ENCODE data around the gene MACROH2A2. TPM values are rescaled to one million over a fixed set of nuclear protein-coding genes. Genes with fewer than 3 reads are reported as not detected.
"Not testable (repeated sequence)": the region's sequence is repeated elsewhere in the genome, so short reads cannot be mapped to it uniquely, and the experiment has no call there.

Gene MACROH2A2
- total RNA-seq, 1 experiment from 2014 or later = 29.4 TPM

- in situ Hi-C loops (cut with HindIII; ENCODE audit: low pct_unique_long_range_greater_than_20kb, low sequenced_read_pairs) = no loop called here
- DNase-seq (ENCODE audit: low read depth) = no peak
Measured at GRCh38 chr10:70119623-70120022, 67.0 kb downstream of the MACROH2A2 start.

DNA sequence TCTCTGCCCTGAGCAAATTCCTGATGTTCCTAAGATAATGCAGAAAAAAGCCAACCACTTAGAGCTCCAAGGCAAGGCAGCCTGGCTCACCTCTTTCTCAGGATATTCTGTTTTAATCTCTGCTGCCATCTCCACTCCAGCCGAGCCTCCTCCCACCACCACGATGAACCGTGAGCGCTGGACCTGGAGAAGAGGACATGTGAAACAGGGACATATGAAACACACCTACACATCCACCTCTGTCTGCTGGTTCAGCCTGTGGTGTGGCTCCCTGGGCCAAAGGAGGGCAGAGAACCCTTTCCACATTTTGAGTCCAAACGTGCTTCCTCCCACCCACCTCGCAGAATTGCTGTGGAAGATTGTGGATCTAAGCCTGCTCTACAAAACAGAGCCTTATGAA is 67.8 kb downstream of the MACROH2A2 start:
- DNase-seq (ENCODE audit: low read depth) = no peak
- in situ Hi-C loops (cut with HindIII; ENCODE audit: low pct_unique_long_range_greater_than_20kb, low sequenced_read_pairs) = no loop called here

DNA sequence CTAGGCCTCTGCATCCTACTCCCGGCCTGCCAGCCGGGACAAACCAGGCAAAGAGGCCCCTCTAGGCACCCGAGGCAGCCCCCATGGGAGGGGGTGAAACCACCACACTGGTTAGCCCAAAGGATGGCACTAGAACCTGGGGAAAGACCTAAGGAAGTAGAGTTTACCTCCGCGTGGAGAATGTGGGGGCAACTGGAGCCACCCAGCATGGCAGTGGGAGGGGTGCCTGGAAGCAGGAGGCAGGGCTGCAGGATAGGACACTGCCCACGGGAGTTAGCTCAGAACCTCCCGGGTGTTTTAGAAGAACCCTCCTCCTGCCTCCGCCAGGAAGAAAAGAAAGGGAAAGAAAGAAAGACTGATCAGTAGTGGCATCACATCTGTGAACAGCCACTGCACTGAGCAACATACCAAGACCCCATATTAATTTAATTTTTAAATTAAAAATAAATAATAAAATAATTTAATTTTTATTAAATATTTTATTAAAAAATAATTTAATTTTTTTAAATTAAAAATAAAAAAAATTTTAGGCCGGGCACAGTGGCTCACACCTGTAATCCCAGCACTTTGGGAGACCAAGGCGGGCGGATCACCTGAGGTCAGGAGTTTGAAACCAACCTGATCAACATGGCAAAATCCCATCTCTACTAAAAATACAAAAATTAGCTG is 68.8 kb downstream of the MACROH2A2 start:
- in situ Hi-C loops (cut with HindIII; ENCODE audit: low pct_unique_long_range_greater_than_20kb, low sequenced_read_pairs) = no loop called here
- DNase-seq (ENCODE audit: low read depth) = no peak

- in situ Hi-C loops (cut with HindIII; ENCODE audit: low pct_unique_long_range_greater_than_20kb, low sequenced_read_pairs) = no loop called here
- no peak for DNase-seq (ENCODE audit: low read depth)
Measured at GRCh38 chr10:70122742-70123141, 70.1 kb downstream of the MACROH2A2 start.

DNA sequence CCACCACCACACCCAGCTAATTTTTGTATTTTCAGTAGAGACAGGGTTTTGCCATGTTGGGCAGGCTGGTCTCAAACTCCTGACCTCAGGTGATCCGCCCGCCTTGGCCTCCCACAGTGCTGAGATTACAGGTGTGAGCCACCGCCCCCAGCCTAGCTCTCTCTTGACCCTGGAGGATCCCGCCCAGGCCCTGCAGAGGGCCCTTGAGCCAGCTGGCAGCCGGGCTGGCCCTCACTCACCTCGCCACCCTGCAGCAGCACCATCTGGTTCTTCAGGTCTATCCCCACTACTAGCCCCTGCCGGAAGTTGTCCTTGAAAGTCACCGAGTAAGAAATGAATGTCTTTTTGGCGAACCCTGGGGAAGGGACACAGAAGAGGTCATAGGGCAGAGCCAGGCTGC is 70.5 kb downstream of the MACROH2A2 start:
- DNase-seq (ENCODE audit: low read depth); in situ Hi-C loops (cut with HindIII; ENCODE audit: low pct_unique_long_range_greater_than_20kb, low sequenced_read_pairs): not testable (repeated sequence)

DNA sequence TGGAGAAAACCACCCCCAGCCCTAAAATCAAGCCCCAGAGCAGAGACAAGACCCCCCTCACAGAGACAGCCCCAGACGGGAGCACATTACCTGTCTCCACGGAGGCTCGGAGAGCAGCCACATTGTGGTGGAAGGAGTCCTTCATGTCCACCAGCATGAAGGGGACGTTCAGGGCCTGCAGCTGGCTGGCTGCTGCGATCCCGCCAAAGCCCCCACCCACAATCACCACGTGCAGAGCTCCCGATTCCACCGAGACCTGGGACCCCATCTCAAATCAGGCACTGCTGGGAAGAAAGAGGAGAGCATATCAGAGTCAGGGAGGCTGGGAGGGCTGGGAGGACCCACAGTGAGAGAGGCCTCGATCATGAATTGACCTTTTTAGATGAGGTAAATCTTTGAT is 71.2 kb downstream of the MACROH2A2 start:
- DNase-seq (ENCODE audit: low read depth) = no peak
- in situ Hi-C loops (cut with HindIII; ENCODE audit: low pct_unique_long_range_greater_than_20kb, low sequenced_read_pairs) = no loop called here

DNA sequence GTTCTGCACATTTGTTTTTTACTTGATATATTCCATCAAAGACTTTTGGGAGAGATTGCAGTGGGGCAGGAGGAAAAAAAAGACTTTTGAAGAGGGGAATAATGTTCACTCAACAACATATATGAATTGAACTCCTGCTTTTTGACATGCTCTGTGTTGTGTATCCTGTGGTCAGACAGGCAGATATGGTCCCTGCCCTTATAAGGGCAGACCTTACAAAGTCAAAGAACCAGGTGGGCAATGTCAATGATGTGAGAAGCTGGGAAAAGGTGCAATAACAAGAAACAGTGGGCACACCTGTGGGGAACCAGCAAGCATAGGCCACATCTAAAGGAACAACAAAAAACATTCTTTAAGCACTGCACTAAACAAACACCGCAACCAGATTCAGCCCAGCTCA is 71.8 kb downstream of the MACROH2A2 start:
- no peak for DNase-seq (ENCODE audit: low read depth)
- in situ Hi-C loops (cut with HindIII; ENCODE audit: low pct_unique_long_range_greater_than_20kb, low sequenced_read_pairs) = no loop called here

DNA sequence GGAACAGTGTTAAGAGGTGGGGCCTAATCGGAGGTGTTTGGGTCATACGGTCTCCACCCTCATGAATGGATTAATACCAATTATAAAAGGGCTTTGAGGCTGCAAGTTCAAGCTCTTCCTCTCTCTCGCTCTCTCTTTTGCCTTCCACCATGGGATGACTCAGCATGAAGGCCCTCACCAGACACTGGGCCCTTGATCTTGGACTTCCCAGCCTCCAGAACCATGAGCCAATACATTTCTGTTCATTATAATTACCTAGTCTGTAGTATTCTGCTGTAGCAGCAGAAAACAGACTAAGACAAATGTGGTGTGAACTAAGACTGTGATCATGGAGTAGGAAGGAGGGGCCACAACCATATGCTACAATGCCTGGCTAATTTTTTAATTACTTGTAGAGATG is 72.3 kb downstream of the MACROH2A2 start:
- in situ Hi-C loops (cut with HindIII; ENCODE audit: low pct_unique_long_range_greater_than_20kb, low sequenced_read_pairs) = no loop called here
- DNase-seq (ENCODE audit: low read depth) = no peak

DNA sequence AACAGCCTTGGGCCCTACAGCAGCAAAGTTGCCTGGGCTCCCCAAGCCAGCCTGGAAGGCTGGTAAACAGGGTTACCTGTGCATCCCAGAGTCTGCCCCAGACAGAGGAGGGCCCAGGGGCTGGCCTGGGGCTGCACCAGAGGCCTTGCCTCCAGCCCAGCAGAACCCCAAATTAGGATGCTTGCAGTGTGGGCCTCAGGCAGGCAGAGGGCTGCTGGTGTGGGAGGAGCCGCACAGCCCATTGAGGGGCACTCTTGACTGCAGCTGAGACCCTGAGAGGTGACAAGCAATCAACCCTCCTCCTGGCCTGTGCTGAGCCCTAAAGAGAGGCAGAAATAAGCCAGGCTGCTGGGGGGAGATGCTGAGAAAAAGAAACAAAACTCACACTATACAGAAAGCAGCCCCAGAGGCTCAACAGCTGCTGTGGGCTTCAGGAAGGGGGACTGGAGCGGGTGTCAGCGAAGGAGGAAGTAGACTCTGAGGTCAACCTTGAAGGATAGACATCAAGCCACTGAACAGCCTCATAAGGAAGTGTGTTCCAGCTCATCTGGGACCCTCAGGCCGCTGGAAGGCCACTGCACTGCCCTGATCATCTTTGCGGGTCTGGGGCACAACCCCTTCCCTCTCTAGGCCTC is 73.4 kb downstream of the MACROH2A2 start:
- no peak for DNase-seq (ENCODE audit: low read depth)
- in situ Hi-C loops (cut with HindIII; ENCODE audit: low pct_unique_long_range_greater_than_20kb, low sequenced_read_pairs) = no loop called here

DNA sequence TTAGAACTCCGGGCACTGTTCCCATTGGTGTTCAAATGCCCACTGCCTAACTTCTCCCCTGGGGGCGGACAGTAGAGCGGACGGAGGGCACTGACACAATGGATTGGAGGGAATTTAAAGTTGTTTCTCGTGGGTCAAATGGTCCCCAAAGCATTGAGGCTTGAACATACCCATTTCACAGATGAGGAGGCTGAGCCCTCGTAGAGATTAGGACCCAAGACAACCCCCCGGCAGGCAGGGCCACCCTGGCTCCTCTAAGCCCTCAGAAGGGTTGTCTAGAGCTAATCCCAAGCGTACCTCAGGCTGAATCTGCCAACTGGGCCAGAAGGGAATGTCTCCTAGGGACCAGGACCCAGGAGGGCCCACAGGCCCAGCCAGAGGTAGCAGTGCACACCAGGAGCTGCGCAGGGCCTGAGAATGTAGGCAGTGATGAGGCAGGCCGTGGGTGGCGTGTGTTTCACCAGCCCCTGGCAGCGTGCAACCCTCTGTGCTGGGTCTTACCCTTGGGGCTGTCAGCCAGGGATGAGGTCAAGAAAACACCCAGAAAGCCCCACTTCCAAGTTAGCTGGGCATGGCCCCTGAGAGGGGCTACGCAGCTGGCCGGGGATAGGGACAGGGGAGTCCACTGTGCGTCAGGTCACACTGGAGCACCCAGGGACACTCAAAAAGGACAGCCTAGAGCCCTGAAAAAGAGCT is 74.2 kb downstream of the MACROH2A2 start:
- in situ Hi-C loops (cut with HindIII; ENCODE audit: low pct_unique_long_range_greater_than_20kb, low sequenced_read_pairs) = no loop called here
- DNase-seq (ENCODE audit: low read depth) = no peak

GRCh38 chr10:70130878-70131559 is 78.4 kb downstream of the MACROH2A2 start:
- peak; percentile 20 for DNase-seq (ENCODE audit: low read depth)
- in situ Hi-C loops (cut with HindIII; ENCODE audit: low pct_unique_long_range_greater_than_20kb, low sequenced_read_pairs) = no loop called here

DNA sequence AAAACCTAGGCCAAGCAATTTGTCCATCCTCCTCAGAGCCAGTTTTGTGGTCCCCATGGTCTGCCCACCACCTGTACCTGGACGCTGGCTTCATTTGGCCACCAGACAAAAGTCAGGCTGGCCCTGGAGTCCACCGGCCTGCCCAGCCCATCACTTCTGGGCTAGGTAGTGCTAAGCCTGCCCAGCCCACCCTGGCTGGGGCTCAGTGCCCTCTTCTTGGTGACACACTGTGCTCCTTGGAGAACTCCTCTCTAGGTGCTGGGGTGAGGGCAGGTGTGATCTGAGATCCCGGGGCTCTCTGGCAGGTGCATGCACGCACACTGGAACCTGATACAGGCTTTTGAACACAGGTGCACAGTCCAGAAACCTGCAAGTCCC is 78.9 kb downstream of the MACROH2A2 start:
- DNase-seq (ENCODE audit: low read depth) = no peak
- in situ Hi-C loops (cut with HindIII; ENCODE audit: low pct_unique_long_range_greater_than_20kb, low sequenced_read_pairs) = no loop called here

- peak; percentile 80 for DNase-seq (ENCODE audit: low read depth)
- in situ Hi-C loops (cut with HindIII; ENCODE audit: low pct_unique_long_range_greater_than_20kb, low sequenced_read_pairs) = no loop called here
Measured at GRCh38 chr10:70132098-70133029, 79.7 kb downstream of the MACROH2A2 start, which contains the start of gene AIFM2. TSS of gene AIFM2 (minus strand) at chr10:70132825. CDS start at chr10:70124084, 8,741 bp downstream.

- in situ Hi-C loops (cut with HindIII; ENCODE audit: low pct_unique_long_range_greater_than_20kb, low sequenced_read_pairs) = no loop called here
- DNase-seq (ENCODE audit: low read depth) = no peak
Measured at GRCh38 chr10:70135046-70135445, 82.4 kb downstream of the MACROH2A2 start.

GRCh38 chr10:70135684-70136083 is 83.0 kb downstream of the MACROH2A2 start:
- in situ Hi-C loops (cut with HindIII; ENCODE audit: low pct_unique_long_range_greater_than_20kb, low sequenced_read_pairs) = no loop called here
- DNase-seq (ENCODE audit: low read depth) = no peak

- DNase-seq (ENCODE audit: low read depth) = no peak
- in situ Hi-C loops (cut with HindIII; ENCODE audit: low pct_unique_long_range_greater_than_20kb, low sequenced_read_pairs) = no loop called here
Measured at GRCh38 chr10:70137135-70137534, 84.5 kb downstream of the MACROH2A2 start.

GRCh38 chr10:70137927-70138883 is 85.6 kb downstream of the MACROH2A2 start:
- in situ Hi-C loops (cut with HindIII; ENCODE audit: low pct_unique_long_range_greater_than_20kb, low sequenced_read_pairs) = no loop called here

More at GRCh38 chr10:70137927-70138883, 85.6 kb downstream of the MACROH2A2 start:
- DNase-seq (ENCODE audit: low read depth) = no peak
